CD8-positive, alpha-beta memory T cell (primary cell): ENCODE measurements around the gene NAA60. TPM values are rescaled to one million over a fixed set of nuclear protein-coding genes. Genes with fewer than 3 reads are reported as not detected.

Experiments
- CTCF ChIA-PET: fragments of 350-600 bp; sonication (Branson Sonifier 250); formaldehyde crosslinking; loops from one replicate; lab custom pipeline; 2021; ENCODE audit warnings: antibody characterized with exemption; lab: Charles Lee
- POLR2A ChIA-PET: fragments of 350-600 bp; sonication (Branson Sonifier 250); formaldehyde crosslinking; loops from one replicate; lab custom pipeline; 2021; ENCODE audit warnings: antibody characterized with exemption; lab: Charles Lee
- DNase-seq, 5 donors: peaks; one replicate each; pipeline versions ENCODE4 v3.0.0 to v3.0.0-alpha.2; 2020 to 2022; ENCODE audit warnings: mixed read lengths in 1 of 5
- H3K27ac ChIP-seq: one replicate; pipeline ENCODE4 v1.7.0; 2013; ENCODE audit warnings: low read depth, mild to moderate bottlenecking, low read length, moderate library complexity
- H3K27me3 ChIP-seq: 2 replicates; pipeline ENCODE4 v1.7.0; 2013; ENCODE audit warnings: low read length, mild to moderate bottlenecking; ENCODE audit not compliant: insufficient read depth, poor library complexity, severe bottlenecking
- H3K36me3 ChIP-seq: 2 replicates; pipeline ENCODE4 v1.7.0; 2013; ENCODE audit warnings: mild to moderate bottlenecking, low read length, moderate library complexity; ENCODE audit not compliant: insufficient read depth
- H3K4me1 ChIP-seq: 2 replicates; pipeline ENCODE4 v1.7.0; 2013; ENCODE audit warnings: mild to moderate bottlenecking, low read length, moderate library complexity; ENCODE audit not compliant: insufficient read depth
- H3K4me3 ChIP-seq: 2 replicates; pipeline ENCODE4 v1.7.0; 2013; ENCODE audit warnings: mild to moderate bottlenecking, low read length
- H3K9me3 ChIP-seq: 2 replicates; pipeline ENCODE4 v1.7.0; 2013; ENCODE audit warnings: mild to moderate bottlenecking, low read length
- H3K27ac Mint-ChIP-seq, 8 donors: one replicate each; pipeline ENCODE4 v1.8.0; 2020 to 2021; ENCODE audit warnings: mixed read lengths in 8 of 8, mild to moderate bottlenecking in 6 of 8, inconsistent platforms in 3 of 8, moderate library complexity in 3 of 8
- H3K27me3 Mint-ChIP-seq, 2 donors: one replicate each; pipeline ENCODE4 v1.8.0; 2020 to 2021; ENCODE audit warnings: mixed read lengths in 2 of 2, mild to moderate bottlenecking in 1 of 2, moderate library complexity in 1 of 2
- H3K36me3 Mint-ChIP-seq, 3 donors: one replicate each; pipeline ENCODE4 v1.8.0; 2020 to 2021; ENCODE audit warnings: mixed read lengths in 3 of 3, inconsistent platforms in 1 of 3, mild to moderate bottlenecking in 1 of 3
- H3K4me1 Mint-ChIP-seq, 3 donors: one replicate each; pipeline ENCODE4 v1.8.0; 2020 to 2021; ENCODE audit warnings: mixed read lengths in 3 of 3, inconsistent platforms in 1 of 3, mild to moderate bottlenecking in 1 of 3
- H3K4me3 Mint-ChIP-seq, 7 donors: one replicate each; pipeline ENCODE4 v1.8.0; 2020 to 2021; ENCODE audit warnings: mixed read lengths in 7 of 7, mild to moderate bottlenecking in 6 of 7, moderate library complexity in 4 of 7, inconsistent platforms in 2 of 7
- H3K9me3 Mint-ChIP-seq, 5 donors: one replicate each; pipeline ENCODE4 v1.8.0; 2020 to 2022; ENCODE audit warnings: mixed read lengths in 5 of 5, mild to moderate bottlenecking in 3 of 5, moderate library complexity in 2 of 5, inconsistent platforms in 1 of 5
- polyA plus RNA-seq: library from polyadenylated mRNA; unstranded; fragments of 300-500 nt; fragmentation: Illumina TruSeq; gene quantifications from one replicate; pipeline ENCODE4 v1.2.3, GENCODE V29; 2021
- total RNA-seq, 2 experiments: library from RNA; stranded (reverse); gene quantifications; one replicate each; pipeline ENCODE4 v1.2.3, GENCODE V29; 2021

Gene NAA60
- total RNA-seq = 10 to 100 TPM; 33.1 to 33.9 TPM
- 65.5 TPM for polyA plus RNA-seq

DNA sequence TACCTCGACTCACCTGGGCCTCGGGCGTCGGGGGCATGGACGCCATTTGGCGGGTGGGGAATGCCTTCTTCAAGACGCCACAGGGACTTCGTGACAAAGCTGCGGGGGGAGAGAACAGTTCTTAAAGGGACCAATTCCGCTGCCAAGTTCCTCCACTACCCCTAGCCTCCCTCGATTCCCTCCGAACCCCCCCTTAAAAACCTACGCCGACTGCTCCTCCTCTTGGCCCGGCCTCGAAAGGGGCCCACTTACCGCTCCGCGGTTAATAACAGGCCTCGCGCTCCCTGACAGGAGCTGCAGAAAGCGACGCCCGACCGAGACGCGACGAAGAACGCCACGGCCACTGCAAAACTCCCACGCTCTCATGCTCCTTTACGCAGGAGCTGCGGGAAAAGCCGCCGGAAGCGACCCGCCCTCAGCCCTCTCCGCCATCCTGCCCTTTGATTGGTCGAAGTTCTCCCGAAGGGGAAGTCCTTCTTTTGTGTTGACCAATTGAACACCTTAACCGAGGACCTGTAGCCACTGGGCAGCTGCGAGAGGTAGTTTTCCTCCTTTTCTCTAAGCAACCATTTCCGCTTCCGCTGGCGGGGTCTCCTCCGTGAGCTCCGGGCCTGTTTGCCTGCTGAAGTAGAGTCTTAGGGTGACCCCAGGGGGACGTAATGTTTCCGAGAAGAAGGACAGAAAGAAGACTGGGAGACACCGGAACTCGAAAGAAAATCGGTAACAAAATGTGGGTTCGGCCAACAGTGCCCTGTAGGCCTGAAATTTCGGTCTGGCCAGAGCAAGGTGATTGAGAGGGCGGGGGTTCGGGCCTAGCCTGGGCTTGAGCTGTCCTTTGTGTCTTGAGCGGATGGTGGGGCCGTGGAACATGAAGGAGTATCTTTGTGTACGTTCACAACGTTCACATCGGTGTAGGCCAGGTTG lies at the start of gene NAA60, which contains the start of gene ZNF597:
Gene NAA60 (plus strand): TSS at position 573 of the 924 bp plus-strand sequence. CDS start 32,548 bp downstream, outside the sequence.
Gene ZNF597 (minus strand): TSS at position 397 of the 924 bp plus-strand sequence. CDS start 351 bp downstream, at position 46.
- peaks cover 29 to 56% (median 52%) of the 10 kb centered on the region in 3 donors for H3K4me1 Mint-ChIP-seq

DNA sequence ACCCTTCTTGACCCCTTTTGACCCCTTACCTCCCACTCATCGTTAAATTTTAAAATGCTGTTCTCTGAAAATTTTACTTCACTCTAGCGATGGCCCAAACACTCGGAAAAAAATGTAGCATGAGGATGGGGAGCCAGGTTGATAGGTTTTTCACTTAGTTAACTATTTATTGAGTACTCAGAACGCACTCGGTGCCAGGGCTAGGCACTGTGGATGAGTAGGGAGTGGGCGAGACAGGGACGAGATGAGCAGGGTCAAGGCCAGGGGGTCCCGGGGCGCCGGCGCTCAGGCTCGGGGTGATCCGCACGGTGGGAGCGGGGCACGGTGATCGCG lies 43.1 kb upstream of the NAA60 start:
- Mint-ChIP-seq H3K4me1 (peaks cover 59 to 82% (median 66%) of the 10 kb centered on the region in 3 donors), H3K27ac (peak overlapping the region; percentile 26 to 92 (median 84)), H3K27me3 (no peaks in the 10 kb centered on the region), H3K9me3 (peaks cover 3 to 14% (median 8%) of the 10 kb centered on the region in 5 donors), H3K4me3 (peak overlapping the region; percentile 89 to 98 (median 92)), H3K36me3 (peaks cover 33 to 64% (median 47%) of the 10 kb centered on the region in 3 donors)
- peaks cover 21% of the 10 kb centered on the region for H3K36me3 ChIP-seq
- peak overlapping the region; percentile 92 for H3K4me3 ChIP-seq
- ChIA-PET POLR2A (interaction anchor here (0.6 to 2.7 kb wide), 12 partner anchors 11 to 250 kb away, joined by 3 to 18 read pairs (median 6); partner anchors contain the start of genes CLUAP1, TIGD7, ZNF263 and ZNF75A), CTCF (interaction anchor here (0.7 to 1.9 kb wide), 9 partner anchors 43 to 238 kb away, joined by 3 to 7 read pairs (median 3); partner anchors contain the start of genes CLUAP1, NAA60, TIGD7 and ZNF263)
- H3K9me3 ChIP-seq = peaks cover 7% of the 10 kb centered on the region
- peaks cover 26% of the 10 kb centered on the region for H3K4me1 ChIP-seq
- H3K27ac ChIP-seq = peak overlapping the region; percentile 76
- DNase-seq = no peak
- no peaks in the 10 kb centered on the region for H3K27me3 ChIP-seq

More for the DNA sequence above, at the start of gene NAA60, which contains the start of gene ZNF597:
- Histone ChIP-seq H3K4me3 (peak within 1 kb of the TSS; percentile 71), H3K9me3 (no peaks in the 10 kb centered on the region), H3K36me3 (no peaks in the 10 kb centered on the region), H3K27ac (peak within 1 kb of the TSS; percentile 66), H3K4me1 (peaks cover 10% of the 10 kb centered on the region), H3K27me3 (no peaks in the 10 kb centered on the region)
- ChIA-PET CTCF (interaction anchor here (0.9 to 1.8 kb wide), 7 partner anchors 14 to 284 kb away, joined by 3 to 6 read pairs (median 3); partner anchors contain the start of genes ZNF174 and ZSCAN32), POLR2A (interaction anchor here (0.7 to 1.6 kb wide), 3 partner anchors 14 to 418 kb away, joined by 3 to 9 read pairs (median 5); no protein-coding TSS in a partner anchor)
- H3K27me3 Mint-ChIP-seq = peaks cover 1 to 4% of the 10 kb centered on the region in 2 donors
- H3K36me3 Mint-ChIP-seq = peaks cover 14 to 51% (median 19%) of the 10 kb centered on the region in 3 donors
- DNase-seq = peak; percentile 65 to 84 (median 83)
- peak within 1 kb of the TSS; percentile 75 to 98 (median 97) for H3K27ac Mint-ChIP-seq
- peak within 1 kb of the TSS; percentile 93 to 99 (median 97) for H3K4me3 Mint-ChIP-seq
- H3K9me3 Mint-ChIP-seq = peaks cover 6 to 12% (median 8%) of the 10 kb centered on the region in 5 donors

DNA sequence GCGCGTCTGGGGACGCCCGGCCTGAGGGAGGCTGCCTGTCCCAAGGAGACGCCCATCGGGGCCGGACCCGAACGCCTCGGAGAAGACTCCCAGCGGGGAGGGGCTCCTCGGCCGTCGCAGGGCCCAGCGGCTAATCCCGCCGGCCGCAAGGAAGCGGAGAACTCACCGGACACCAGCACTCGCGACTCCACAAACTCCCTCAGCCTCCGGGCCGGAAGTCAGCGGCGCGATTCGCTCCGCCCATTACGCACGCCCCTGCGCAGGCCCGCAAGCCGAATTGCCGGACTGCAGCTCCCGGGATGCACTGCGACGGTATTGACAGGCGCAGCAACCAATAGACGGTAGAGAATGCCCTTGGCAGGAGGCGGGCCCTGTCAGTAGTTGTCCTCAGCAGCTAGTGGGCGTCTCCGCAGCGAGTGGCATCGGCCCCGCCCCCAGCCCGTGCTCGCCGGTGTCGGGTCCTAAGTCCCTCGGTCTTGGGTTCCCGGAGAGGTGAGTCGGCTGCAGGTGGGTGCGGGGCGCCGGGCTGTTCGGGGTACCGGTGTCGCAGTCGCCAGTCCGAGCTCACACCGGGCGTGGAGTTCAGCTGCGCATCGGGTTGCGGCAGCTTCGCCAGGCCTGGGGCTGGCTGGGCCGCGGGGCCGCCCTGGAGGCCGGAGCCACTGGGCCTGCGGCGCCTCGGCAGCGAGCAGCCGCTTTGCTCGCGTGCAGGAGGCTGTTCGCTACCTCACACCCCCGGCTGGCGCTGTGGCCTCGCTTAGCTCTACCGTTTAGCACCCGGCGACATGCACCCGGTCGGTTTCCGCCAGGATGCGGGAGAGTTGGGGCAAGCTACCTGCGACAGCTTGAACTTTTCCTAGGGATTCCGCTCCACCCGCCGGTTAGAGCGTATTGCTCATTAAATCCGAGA lies 42.4 kb upstream of the NAA60 start, which contains the start of the genes ZNF174 and ZSCAN32:
Gene ZNF174 (plus strand): TSS at position 437 of the 910 bp plus-strand sequence. CDS start 790 bp downstream, outside the sequence.
Gene ZSCAN32 (minus strand): TSS at position 226 of the 910 bp plus-strand sequence. CDS start 3,447 bp downstream, outside the sequence.
- H3K4me1 Mint-ChIP-seq = peaks cover 54 to 79% (median 62%) of the 10 kb centered on the region in 3 donors

DNA sequence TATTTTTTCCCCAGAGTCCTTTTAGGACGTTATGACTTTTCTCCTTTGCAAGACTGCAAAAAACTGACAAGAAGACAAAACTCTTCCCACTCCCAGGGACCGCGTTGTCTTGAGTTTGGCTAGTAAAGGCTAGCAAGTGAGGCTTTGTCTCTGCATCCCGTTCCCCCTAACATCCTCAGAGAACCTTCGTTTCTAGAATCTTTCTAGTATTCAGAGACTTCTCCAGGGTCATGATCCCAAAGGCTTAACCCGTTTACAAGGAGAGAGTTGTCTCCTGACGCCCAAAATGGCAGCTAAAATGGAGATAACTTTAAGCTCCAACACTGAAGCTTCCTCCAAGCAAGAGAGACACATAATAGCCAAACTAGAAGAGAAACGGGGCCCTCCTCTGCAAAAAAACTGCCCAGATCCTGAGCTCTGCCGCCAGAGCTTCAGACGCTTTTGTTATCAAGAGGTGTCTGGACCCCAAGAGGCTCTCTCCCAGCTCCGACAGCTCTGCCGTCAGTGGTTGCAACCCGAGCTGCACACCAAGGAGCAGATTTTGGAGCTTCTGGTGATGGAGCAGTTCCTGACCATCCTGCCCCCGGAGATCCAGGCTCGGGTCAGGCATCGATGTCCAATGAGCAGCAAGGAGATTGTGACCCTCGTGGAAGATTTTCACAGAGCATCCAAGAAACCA lies 41.6 kb upstream of the NAA60 start:
- H3K27me3 ChIP-seq = no peaks in the 10 kb centered on the region
- H3K27ac ChIP-seq = peak overlapping the region; percentile 40
- H3K4me3 Mint-ChIP-seq = peak overlapping the region; percentile 89 to 98 (median 92)
- peaks cover 9% of the 10 kb centered on the region for H3K9me3 ChIP-seq
- DNase-seq = no peak
- POLR2A ChIA-PET = interaction anchor here (1.2 to 2.7 kb wide), 6 partner anchors 36 to 267 kb away, joined by 4 to 18 read pairs (median 12); partner anchors contain the start of genes CLUAP1, TIGD7, ZNF213 and ZNF263
- H3K27me3 Mint-ChIP-seq = no peaks in the 10 kb centered on the region
- H3K36me3 ChIP-seq = peaks cover 26% of the 10 kb centered on the region
- H3K9me3 Mint-ChIP-seq = peaks cover 11 to 25% (median 21%) of the 10 kb centered on the region in 5 donors
- H3K4me1 ChIP-seq = peaks cover 26% of the 10 kb centered on the region
- CTCF ChIA-PET = interaction anchor here (0.6 to 1.9 kb wide), 9 partner anchors 42 to 1939 kb away, joined by 3 to 7 read pairs (median 3); partner anchors contain the start of genes NAA60, TIGD7, ZNF263 and ZNF597
- H3K27ac Mint-ChIP-seq = peak overlapping the region; percentile 77 to 92 (median 86)
- peaks cover 47 to 72% (median 54%) of the 10 kb centered on the region in 3 donors for H3K4me1 Mint-ChIP-seq
- peak overlapping the region; percentile 92 for H3K4me3 ChIP-seq
- H3K36me3 Mint-ChIP-seq = peaks cover 35 to 64% (median 48%) of the 10 kb centered on the region in 3 donors

More for the DNA sequence above, 42.4 kb upstream of the NAA60 start, which contains the start of the genes ZNF174 and ZSCAN32:
- H3K4me3 Mint-ChIP-seq = peak within 1 kb of the TSS; percentile 89 to 98 (median 92)
- peaks cover 34 to 64% (median 48%) of the 10 kb centered on the region in 3 donors for H3K36me3 Mint-ChIP-seq
- ChIA-PET POLR2A (interaction anchor here (0.6 to 2.7 kb wide), 12 partner anchors 18 to 266 kb away, joined by 3 to 18 read pairs (median 5); partner anchors contain the start of genes CLUAP1, TIGD7, ZNF213 and ZNF263), CTCF (interaction anchor here (0.7 to 1.9 kb wide), 11 partner anchors 43 to 271 kb away, joined by 3 to 7 read pairs (median 3); partner anchors contain the start of genes CLUAP1, NAA60, TIGD7 and ZNF263)
- peak; percentile 97 to 99 (median 99) for DNase-seq
- H3K9me3 Mint-ChIP-seq = peaks cover 5 to 17% (median 13%) of the 10 kb centered on the region in 5 donors
- H3K9me3 ChIP-seq = peaks cover 9% of the 10 kb centered on the region
- no peaks in the 10 kb centered on the region for H3K27me3 Mint-ChIP-seq
- peak within 1 kb of the TSS; percentile 85 to 93 (median 90) for H3K27ac Mint-ChIP-seq
- H3K36me3 ChIP-seq = peaks cover 26% of the 10 kb centered on the region
- peaks cover 26% of the 10 kb centered on the region for H3K4me1 ChIP-seq
- peak within 1 kb of the TSS; percentile 92 for H3K4me3 ChIP-seq
- H3K27me3 ChIP-seq = no peaks in the 10 kb centered on the region
- peak within 1 kb of the TSS; percentile 76 for H3K27ac ChIP-seq

DNA sequence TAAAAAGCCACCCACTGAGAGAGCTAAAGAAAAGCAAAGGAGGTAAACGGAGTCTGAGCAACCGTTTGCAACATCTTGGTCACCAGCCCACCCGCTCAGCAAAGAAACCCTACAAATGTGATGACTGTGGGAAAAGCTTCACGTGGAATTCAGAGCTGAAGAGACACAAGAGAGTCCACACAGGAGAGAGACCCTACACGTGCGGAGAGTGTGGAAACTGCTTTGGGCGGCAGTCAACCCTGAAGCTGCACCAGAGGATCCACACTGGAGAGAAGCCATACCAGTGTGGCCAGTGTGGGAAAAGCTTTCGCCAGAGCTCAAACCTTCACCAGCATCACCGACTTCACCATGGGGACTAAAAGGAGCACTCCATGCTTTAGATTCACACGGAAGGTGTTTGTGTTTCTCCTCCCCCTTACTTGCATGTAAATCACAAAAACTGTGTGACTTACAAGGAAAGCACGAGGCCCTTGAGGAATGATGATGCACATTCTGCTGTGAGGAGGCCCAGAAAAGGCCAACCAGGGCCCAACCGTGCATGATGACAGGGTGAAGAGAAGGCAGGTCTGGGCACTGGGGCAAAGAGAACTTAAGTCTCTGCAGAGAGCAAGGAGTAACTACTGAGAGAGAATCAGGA lies 34.8 kb upstream of the NAA60 start:
- Histone ChIP-seq H3K9me3 (peaks cover 52% of the 10 kb centered on the region), H3K36me3 (peaks cover 44% of the 10 kb centered on the region)
- peaks cover 34 to 79% (median 70%) of the 10 kb centered on the region in 3 donors for H3K36me3 Mint-ChIP-seq

More for the DNA sequence above, 34.8 kb upstream of the NAA60 start:
- peaks cover 2% of the 10 kb centered on the region for H3K4me1 ChIP-seq
- no peak overlapping the region for H3K27ac ChIP-seq
- H3K27me3 Mint-ChIP-seq = peaks cover 0 to 2% of the 10 kb centered on the region in 2 donors
- H3K4me3 Mint-ChIP-seq = no peak overlapping the region
- H3K4me1 Mint-ChIP-seq = peaks cover 3 to 18% (median 8%) of the 10 kb centered on the region in 3 donors
- peak overlapping the region; percentile 3 for H3K4me3 ChIP-seq
- ChIA-PET POLR2A (interaction anchor here (0.6 kb wide), 1 partner anchor 752 kb away, joined by 3 read pairs; no protein-coding TSS in a partner anchor), CTCF (interaction anchor here (1.3 kb wide), 1 partner anchor 79 kb away, joined by 3 read pairs; no protein-coding TSS in a partner anchor)
- no peaks in the 10 kb centered on the region for H3K27me3 ChIP-seq
- DNase-seq = no peak
- peaks cover 31 to 81% (median 75%) of the 10 kb centered on the region in 5 donors for H3K9me3 Mint-ChIP-seq
- H3K27ac Mint-ChIP-seq = peak overlapping the region in 1 of 8 donors; percentile 21
